HPDE6-E6E7 (cell line): ENCODE results near the gene GRIN2C.

Experiments
- DNase-seq: peaks from one replicate; pipeline ENCODE4 v3.0.0; 2011; ENCODE audit warnings: missing footprints; ENCODE audit errors: extremely low spot score

Gene GRIN2C

GRCh38 chr17:74864297-74864865 lies 4.7 kb upstream of the GRIN2C start:
- DNase-seq: no peak

GRCh38 chr17:74863420-74864296 lies 4.0 kb upstream of the GRIN2C start:
- DNase-seq: no peak

- no peak for DNase-seq
These were observed 3.2 kb upstream of the GRIN2C start for GRCh38 chr17:74862919-74863318.

DNA sequence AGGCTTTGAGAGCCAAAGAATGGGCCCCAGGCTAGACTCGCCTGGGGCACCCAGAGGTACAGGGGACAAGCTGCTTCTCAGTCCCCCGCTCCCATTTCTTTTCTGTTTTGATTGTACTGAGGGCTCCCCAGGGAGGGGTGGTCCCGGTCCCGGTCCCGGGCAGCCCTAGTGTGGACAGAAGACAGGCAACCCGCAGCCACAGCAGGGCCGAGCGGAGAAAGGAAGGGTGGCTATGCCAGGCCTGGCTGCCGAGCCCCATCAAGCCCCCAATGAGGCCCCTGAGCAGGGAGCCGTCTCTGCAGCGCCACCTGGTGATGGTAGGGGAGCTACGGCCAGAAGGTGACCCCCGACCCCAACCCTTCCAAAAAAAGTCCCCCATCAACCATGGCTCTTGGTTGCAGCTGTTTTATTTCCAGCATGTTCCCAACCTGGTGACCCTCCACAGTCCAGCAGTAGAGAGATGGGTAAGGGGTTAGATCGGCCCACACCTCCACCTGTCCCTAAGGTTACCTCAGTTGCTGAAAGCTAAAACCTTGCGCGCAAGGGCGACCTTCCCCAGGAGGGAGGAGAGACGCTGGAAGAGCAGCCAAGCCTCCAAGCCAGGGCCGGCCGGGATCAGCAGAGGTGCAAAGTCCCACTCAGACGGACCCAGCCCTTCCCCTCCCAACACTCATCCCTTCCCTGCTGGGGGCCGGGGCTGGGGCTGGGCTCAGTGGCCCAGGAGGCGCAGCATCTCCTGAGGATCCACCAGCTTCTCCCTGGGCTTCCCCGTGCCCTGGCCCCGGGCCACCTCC lies 2.6 kb upstream of the GRIN2C start:
- no peak for DNase-seq

DNA sequence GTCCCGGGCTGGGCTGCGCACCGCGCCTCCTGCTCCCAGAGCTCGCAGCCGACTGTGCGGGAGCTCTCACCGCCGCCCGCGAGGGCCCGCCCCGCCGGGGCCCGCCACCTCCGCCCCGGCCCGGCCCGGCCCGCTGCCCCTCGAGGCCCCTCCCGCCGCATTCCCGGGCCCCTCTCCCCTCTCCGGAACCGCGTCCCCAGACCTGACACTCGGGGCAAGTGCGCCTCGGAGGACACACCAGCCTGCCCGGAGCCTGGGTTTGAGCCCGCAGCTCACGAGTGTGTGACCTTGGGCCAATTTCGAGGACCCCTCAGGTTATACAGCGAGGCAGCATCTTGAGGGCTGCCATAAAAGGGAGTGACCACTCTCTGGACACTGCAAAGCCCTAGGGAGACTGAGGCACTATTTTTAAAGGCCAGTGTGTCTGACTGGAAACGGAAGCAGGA lies 2.0 kb upstream of the GRIN2C start:
- DNase-seq: no peak

GRCh38 chr17:74860872-74861661 lies 1.4 kb upstream of the GRIN2C start:
- DNase-seq: no peak

DNA sequence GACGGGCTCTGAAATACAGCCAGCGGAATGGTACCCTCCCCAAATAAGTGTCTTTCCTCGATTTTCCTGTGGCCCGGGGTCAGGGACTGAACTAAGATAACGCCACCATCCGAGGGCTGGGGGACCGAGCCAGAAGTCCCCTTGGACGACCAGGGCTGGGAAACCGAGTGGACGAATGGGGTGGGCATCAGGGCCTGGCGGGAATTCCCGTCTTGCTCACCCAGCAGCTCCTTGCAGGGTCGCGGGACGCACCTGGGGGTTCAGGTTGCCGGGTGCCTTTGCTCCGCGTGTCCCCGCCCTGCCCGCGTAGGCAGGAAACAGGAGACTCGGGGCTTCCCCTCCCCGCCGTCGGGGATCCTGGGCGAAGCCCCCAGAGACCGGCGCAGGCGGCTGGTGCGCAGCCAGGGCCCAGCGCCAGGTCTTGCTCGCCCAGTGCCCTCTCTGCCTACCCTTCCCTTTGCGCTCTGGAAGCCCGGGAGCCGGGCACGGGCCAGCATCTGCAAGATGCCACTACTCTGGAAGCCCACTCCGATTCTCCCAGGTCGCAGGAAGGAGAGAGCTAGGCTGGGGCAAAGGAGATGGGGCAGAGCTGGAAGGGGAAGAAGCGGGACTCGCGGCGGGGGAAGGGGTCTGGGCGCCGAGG lies 665 bp upstream of the GRIN2C start:
- DNase-seq: no peak

DNA sequence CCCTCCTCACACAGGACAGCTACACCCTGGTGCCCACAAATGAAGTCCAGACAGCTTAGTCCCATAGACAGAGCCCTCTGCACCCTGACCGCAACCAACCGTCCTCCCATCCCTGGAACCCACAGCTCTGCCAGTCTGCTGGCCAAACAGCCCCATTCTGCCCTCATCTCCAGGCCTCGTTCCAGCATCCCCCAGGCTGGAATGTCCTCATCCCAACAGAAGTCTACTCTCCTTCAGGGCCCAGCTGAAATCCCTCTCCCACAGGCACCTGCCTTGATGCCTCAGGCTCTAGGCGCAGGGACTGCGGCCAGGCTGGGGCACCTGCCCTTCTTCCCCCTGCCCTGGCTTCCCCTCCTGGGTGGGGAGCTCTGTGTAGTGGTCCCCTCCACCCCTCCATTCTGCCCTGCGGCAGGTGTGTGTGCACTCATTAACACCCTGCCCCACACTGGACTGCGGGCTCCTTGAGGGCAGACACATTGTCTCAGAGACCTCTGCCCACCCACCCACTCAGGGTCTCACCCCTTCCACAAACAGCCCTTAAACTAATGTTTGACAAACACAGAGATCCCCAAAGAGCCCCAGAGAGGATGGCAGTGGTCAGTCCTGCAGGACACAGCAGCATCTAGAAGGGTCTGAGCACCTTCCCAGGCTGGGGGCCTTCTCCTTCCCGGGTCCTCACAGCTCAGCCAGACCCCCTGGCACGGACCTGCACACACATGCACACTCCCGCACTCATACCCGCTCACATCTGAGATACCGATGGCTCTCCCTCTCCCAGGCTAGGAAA lies 820 bp downstream of the GRIN2C start:
- no peak for DNase-seq

DNA sequence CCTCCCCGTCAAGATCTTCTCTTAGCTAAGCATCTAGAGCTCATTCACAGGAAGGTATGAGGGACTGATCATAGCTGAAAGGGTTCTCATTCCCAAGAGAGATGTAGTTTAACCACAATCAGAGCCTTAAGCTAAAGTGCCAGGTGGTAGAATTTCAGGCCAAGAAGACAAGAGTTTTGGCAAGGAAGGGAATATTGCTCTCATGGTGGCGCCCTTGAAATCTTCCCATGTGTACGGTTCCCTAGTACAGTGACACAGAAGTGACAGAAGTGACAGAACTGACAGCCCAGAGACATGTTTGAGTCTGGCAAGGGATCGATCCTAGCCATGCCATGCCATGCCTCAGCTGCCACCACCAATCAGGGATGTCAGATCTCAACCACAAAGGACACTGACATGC lies 2.5 kb downstream of the GRIN2C start:
- DNase-seq: no peak

DNA sequence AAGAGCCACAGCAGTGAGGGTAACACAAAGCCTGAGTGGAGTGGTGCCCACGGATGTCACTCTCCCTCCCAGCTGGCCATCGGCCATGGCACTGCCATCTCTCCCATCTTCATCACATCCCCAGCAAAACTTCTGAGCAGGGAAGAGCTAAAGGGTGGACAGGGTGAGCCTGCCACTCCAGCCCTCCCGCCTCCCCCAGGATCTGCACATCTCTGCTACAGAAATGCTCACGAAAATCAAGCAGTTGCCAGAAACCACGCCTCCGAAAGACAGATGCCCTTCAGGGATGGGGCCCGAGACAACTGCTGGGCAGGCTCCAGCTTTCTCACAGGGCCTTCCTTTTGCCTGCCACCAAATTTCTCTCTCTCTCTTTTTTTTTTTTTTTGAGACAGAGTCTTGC lies 3.6 kb downstream of the GRIN2C start:
- no peak for DNase-seq

- DNase-seq: no peak
These were observed 4.4 kb downstream of the GRIN2C start for GRCh38 chr17:74855323-74855722.

DNA sequence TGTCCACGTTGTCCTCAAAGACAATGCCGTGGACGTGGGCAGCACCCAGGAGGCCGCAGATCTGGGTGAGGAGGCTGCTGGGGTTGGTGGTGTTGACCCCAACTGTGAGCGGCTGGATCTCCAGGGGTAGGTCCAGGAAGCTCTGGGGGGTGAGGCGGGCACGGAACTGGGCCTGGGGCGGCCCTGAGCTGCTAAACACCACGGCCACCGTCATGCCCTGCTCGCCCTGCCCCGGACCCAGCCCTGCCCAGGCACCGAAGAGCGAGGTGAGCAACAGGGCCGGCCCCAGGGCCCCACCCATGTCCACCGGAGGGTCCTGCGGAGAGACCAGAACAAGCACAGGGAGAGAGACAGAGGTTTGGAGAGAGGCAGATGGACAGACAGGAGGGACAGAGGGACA lies 4.9 kb downstream of the GRIN2C start:
- DNase-seq: no peak

DNA sequence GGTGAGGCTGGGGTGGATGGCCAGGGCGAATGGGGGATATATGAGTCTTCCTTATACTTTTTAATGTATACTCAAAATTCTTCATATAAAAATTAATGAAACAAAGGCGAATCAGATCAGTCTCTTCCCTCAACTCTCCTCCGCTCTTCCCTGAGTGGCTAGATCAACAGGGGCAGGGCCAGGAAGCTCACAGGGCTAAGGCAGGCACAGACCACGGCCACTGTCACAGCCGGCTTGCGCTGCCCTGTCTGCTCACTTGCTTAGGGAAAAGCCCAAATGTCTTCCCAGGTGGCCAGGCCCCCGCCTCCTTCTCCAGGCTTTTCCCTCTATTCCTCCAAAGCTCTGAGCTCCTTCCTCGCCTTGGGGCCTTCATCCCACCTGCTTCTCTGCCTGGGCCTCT lies 6.0 kb downstream of the GRIN2C start:
- no peak for DNase-seq

GRCh38 chr17:74853048-74853397 lies 6.7 kb downstream of the GRIN2C start:
- no peak for DNase-seq

DNA sequence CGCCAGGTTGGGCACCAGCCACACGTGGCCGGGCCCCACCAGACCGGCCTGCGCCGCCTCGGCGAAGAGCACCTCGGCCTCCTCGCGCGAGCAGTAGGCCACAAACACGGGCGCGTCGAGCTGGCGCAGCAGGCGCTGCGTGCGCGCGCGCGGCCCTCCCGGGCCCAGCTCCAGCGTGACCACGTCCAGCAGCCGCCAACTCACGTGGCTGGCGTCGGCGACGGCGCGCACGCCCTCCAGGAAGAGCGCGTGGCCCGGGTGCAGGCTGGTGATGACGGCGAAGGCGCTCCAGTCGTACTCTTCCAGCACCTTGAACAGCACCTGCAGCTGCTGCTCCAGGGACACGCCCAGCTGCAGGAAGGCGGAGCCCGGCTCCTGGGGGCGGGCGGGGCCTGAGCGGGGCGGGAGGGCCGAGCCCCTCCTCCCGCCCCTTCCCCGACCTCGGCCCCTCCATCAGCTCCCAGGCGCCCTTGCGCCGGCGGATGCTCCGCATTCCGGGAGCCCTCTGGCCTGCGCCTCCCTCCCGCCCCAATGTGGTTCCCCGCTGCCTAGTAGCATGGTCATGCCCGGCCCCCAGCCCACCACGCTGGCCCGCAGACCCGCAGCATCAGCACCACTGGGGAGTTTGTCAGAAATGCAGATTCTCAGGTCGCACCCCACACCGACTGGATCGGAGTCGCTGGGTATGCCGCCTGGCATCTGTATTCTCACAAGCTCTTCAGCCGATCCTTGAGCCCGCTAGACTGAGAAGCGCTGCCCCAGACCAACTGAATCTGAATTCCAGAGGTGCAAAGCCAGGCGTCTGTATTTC lies 7.2 kb downstream of the GRIN2C start:
- no peak for DNase-seq

GRCh38 chr17:74851612-74852236 lies 8.0 kb downstream of the GRIN2C start:
- DNase-seq: no peak

DNA sequence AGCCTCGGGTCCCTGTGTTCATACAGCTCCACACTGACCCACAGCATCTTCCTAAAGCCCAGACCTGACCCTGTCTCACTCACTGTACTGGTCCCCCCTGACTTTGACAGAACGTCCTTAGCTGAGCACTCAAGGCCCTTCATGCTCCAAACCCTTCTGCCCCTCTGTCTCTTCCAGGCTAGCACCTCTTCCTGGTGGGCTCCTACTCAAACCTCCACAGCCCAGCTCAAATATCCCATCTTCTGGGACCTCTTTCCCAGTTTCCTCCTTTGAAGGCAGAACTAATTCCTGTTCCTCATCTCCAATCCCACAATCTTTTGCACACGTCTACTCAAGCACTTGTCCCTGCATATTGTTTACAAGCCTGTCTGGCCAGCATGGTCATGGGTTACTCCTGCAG lies 8.8 kb downstream of the GRIN2C start:
- no peak for DNase-seq

GRCh38 chr17:74850310-74850709 lies 9.4 kb downstream of the GRIN2C start:
- no peak for DNase-seq

DNA sequence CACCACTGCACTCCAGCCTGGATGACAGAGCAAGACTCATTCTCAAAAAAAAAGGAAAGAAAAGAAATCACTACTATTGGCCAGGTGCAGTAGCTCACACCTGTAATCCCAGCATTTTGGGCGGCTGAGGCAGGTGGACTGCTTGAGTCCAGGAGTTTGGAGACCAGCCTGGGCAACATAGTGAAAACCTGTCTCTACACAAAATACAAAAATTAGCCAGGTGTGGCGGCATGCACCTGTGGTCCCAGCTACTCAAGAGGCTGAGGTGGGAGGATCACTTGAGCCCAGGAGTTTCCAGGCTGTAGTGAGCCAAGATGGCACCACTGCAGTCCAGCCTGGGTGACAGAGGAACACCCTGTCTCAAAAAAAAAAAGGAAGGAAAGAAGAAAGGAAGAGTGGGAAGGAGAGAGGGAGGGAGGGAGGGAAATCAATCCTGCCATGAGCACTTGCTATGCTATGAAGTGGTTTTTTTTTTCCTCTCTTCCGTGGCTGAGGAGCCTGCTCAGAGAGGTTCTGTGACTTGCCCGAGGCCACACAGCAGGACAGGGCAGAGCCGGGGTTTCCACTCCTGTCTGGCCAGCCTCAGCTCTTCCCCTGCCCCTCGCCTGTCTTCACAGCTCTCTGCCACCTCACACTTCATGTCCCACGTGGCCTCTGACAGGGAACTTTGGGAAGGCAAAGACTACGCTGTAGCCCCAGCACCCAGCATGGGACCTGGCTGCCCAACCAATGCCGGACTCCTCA lies 10.9 kb downstream of the GRIN2C start:
- DNase-seq: no peak
